ENCODE results near the gene NIM1K. TPM values are rescaled to one million over a fixed set of nuclear protein-coding genes. Genes with fewer than 3 reads are reported as not detected.

Gene NIM1K
- total RNA-seq, 2 donors from 2014 or later: 0.85 TPM; not detected in 1

DNA sequence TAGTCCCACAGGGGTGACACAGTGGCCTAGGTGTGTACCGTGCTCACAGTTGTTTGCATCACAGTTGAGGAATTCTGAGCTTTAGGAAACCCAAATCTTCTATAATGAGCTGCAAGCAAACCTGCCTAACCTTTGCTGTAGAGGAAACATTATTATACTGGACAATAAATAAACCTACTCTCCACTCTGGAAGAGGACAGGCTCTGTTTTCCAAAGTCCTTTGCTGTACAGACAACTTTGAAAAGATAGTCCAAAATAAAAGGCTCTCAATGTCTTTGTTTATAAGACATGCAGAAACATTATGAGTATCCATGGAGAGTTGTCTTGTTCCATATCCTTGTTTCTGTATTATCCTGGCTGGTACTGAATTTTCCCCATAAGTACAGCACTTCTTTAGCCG is 42.0 kb upstream of the NIM1K start:
- Histone ChIP-seq H3K36me3 (no peaks in the 10 kb centered on the region), H3K27me3 (replicated peaks; ENCODE audit: insufficient read depth) (no peaks in the 10 kb centered on the region), H3K4me3 (no peak overlapping the region), H3K4me1 (ENCODE audit: control insufficient read depth in 1 of 2, low read depth in 2 of 2) (peaks cover 0 to 28% of the 10 kb centered on the region in 2 donors), H3K27ac (no peak overlapping the region), H3K9me3 (no peaks in the 10 kb centered on the region)
- DNase-seq (ENCODE audit: low spot score) (no peak), ATAC-seq (ENCODE audit: insufficient number of reproducible peaks, low FRiP score, low read depth) (no peak)
- TF ChIP-seq, protein P1, sequence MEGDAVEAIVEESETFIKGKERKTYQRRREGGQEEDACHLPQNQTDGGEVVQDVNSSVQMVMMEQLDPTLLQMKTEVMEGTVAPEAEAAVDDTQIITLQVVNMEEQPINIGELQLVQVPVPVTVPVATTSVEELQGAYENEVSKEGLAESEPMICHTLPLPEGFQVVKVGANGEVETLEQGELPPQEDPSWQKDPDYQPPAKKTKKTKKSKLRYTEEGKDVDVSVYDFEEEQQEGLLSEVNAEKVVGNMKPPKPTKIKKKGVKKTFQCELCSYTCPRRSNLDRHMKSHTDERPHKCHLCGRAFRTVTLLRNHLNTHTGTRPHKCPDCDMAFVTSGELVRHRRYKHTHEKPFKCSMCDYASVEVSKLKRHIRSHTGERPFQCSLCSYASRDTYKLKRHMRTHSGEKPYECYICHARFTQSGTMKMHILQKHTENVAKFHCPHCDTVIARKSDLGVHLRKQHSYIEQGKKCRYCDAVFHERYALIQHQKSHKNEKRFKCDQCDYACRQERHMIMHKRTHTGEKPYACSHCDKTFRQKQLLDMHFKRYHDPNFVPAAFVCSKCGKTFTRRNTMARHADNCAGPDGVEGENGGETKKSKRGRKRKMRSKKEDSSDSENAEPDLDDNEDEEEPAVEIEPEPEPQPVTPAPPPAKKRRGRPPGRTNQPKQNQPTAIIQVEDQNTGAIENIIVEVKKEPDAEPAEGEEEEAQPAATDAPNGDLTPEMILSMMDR (IDR thresholded peaks at IDR 0.05): no peak

DNA sequence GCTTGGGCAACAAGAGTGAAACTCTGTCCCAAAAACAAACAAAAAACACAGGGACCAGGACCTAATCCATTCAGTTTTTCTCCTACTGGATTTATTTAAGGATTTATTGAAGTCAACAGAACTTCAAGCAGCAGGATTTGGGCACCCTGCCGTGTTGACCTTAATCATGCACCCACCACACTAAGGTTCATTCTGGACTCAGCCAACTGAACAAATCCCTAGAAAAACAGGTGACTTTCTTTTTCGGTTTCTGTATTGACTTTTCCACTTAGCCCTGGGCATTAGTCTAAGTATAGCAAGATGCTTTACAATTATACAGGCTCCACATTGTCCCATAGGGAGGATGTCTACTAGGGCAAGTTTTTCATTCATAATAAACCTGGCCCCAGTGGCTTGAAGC is 41.3 kb upstream of the NIM1K start:
- TF ChIP-seq, protein P1 (IDR thresholded peaks at IDR 0.05): no peak
- H3K36me3 ChIP-seq: no peaks in the 10 kb centered on the region
- no peaks in the 10 kb centered on the region for H3K9me3 ChIP-seq
- peaks cover 4 to 35% of the 10 kb centered on the region in 2 donors for H3K4me1 ChIP-seq (ENCODE audit: control insufficient read depth in 1 of 2, low read depth in 2 of 2)
- no peak overlapping the region for H3K27ac ChIP-seq
- H3K4me3 ChIP-seq: no peak overlapping the region
- DNase-seq (ENCODE audit: low spot score): no peak
- ATAC-seq (ENCODE audit: insufficient number of reproducible peaks, low FRiP score, low read depth): no peak
- no peaks in the 10 kb centered on the region for H3K27me3 ChIP-seq (replicated peaks; ENCODE audit: insufficient read depth)

GRCh38 chr5:43152946-43153345 is 39.1 kb upstream of the NIM1K start:
- DNase-seq (ENCODE audit: low spot score) (no peak), ATAC-seq (ENCODE audit: insufficient number of reproducible peaks, low FRiP score, low read depth) (no peak)
- Histone ChIP-seq H3K36me3 (no peaks in the 10 kb centered on the region), H3K27me3 (replicated peaks; ENCODE audit: insufficient read depth) (no peaks in the 10 kb centered on the region), H3K4me3 (no peak overlapping the region), H3K27ac (no peak overlapping the region), H3K4me1 (ENCODE audit: control insufficient read depth in 1 of 2, low read depth in 2 of 2) (peaks cover 8 to 44% of the 10 kb centered on the region in 2 donors), H3K9me3 (no peaks in the 10 kb centered on the region)
- TF ChIP-seq, protein P1 (IDR thresholded peaks at IDR 0.05): no peak

- no peak for DNase-seq (ENCODE audit: low spot score)
- Histone ChIP-seq H3K4me3 (no peak overlapping the region), H3K27ac (no peak overlapping the region), H3K27me3 (replicated peaks; ENCODE audit: insufficient read depth) (no peaks in the 10 kb centered on the region), H3K9me3 (no peaks in the 10 kb centered on the region), H3K36me3 (no peaks in the 10 kb centered on the region), H3K4me1 (ENCODE audit: control insufficient read depth in 1 of 2, low read depth in 2 of 2) (peaks cover 8 to 44% of the 10 kb centered on the region in 2 donors)
- TF ChIP-seq, protein P1 (IDR thresholded peaks at IDR 0.05): no peak
- no peak for ATAC-seq (ENCODE audit: insufficient number of reproducible peaks, low FRiP score, low read depth)
These were observed 37.6 kb upstream of the NIM1K start for GRCh38 chr5:43154469-43154868.

GRCh38 chr5:43155394-43156096 is 36.5 kb upstream of the NIM1K start:
- Histone ChIP-seq H3K36me3 (no peaks in the 10 kb centered on the region), H3K27me3 (replicated peaks; ENCODE audit: insufficient read depth) (no peaks in the 10 kb centered on the region), H3K9me3 (no peaks in the 10 kb centered on the region), H3K4me3 (no peak overlapping the region), H3K4me1 (ENCODE audit: control insufficient read depth in 1 of 2, low read depth in 2 of 2) (peaks cover 8 to 44% of the 10 kb centered on the region in 2 donors), H3K27ac (no peak overlapping the region)
- TF ChIP-seq, protein P1 (IDR thresholded peaks at IDR 0.05): no peak
- no peak for DNase-seq (ENCODE audit: low spot score)
- no peak for ATAC-seq (ENCODE audit: insufficient number of reproducible peaks, low FRiP score, low read depth)

All from thoracic aorta (tissue), 2 donors.